ENCODE measurements around the gene MRPL10. TPM values are rescaled to one million over a fixed set of nuclear protein-coding genes. Genes with fewer than 3 reads are reported as not detected.

Gene MRPL10
- total RNA-seq, 6 donors from 2014 or later = 23.1 to 44.2 (median 28.6) TPM

DNA sequence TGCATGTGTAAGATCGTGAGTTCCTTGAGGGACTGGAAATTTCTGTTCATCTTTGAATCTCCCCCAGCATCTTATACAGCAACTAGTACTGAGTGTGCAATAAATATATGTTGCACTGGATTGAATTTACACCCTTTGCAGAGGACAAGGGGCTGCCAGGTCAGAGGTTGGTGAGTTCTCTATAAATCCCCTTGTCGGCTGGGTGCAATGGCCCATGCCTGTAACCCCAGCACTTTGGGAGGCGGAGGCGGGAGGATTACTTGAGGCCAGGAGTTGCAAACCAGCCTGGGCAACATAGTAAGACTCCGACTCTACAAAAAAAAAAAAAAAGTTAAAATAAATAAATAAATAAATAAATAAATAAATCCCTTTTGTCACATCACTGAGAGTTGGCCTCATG is 29.0 kb upstream of the MRPL10 start:
- TF ChIP-seq POLR2AphosphoS5 (IDR thresholded peaks at IDR 0.05) = no peak
- TF ChIP-seq EP300 (IDR thresholded peaks at IDR 0.05) = no peak
- TF ChIP-seq, protein P1, sequence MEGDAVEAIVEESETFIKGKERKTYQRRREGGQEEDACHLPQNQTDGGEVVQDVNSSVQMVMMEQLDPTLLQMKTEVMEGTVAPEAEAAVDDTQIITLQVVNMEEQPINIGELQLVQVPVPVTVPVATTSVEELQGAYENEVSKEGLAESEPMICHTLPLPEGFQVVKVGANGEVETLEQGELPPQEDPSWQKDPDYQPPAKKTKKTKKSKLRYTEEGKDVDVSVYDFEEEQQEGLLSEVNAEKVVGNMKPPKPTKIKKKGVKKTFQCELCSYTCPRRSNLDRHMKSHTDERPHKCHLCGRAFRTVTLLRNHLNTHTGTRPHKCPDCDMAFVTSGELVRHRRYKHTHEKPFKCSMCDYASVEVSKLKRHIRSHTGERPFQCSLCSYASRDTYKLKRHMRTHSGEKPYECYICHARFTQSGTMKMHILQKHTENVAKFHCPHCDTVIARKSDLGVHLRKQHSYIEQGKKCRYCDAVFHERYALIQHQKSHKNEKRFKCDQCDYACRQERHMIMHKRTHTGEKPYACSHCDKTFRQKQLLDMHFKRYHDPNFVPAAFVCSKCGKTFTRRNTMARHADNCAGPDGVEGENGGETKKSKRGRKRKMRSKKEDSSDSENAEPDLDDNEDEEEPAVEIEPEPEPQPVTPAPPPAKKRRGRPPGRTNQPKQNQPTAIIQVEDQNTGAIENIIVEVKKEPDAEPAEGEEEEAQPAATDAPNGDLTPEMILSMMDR (IDR thresholded peaks at IDR 0.05) = no peak
- Histone ChIP-seq H3K4me3 (no peak overlapping the region), H3K27me3 (no peaks in the 10 kb centered on the region), H3K27ac (no peak overlapping the region), H3K9me3 (no peaks in the 10 kb centered on the region), H3K36me3 (no peaks in the 10 kb centered on the region), H3K4me1 (peaks cover 6 to 15% (median 12%) of the 10 kb centered on the region in 4 donors)
- 83 to 97% methylated on average over 5 of the region's 5 CpGs for WGBS, 2 donors
- DNase-seq (no peak), ATAC-seq (ENCODE audit: low FRiP score in 2 of 2) (no peak)

DNA sequence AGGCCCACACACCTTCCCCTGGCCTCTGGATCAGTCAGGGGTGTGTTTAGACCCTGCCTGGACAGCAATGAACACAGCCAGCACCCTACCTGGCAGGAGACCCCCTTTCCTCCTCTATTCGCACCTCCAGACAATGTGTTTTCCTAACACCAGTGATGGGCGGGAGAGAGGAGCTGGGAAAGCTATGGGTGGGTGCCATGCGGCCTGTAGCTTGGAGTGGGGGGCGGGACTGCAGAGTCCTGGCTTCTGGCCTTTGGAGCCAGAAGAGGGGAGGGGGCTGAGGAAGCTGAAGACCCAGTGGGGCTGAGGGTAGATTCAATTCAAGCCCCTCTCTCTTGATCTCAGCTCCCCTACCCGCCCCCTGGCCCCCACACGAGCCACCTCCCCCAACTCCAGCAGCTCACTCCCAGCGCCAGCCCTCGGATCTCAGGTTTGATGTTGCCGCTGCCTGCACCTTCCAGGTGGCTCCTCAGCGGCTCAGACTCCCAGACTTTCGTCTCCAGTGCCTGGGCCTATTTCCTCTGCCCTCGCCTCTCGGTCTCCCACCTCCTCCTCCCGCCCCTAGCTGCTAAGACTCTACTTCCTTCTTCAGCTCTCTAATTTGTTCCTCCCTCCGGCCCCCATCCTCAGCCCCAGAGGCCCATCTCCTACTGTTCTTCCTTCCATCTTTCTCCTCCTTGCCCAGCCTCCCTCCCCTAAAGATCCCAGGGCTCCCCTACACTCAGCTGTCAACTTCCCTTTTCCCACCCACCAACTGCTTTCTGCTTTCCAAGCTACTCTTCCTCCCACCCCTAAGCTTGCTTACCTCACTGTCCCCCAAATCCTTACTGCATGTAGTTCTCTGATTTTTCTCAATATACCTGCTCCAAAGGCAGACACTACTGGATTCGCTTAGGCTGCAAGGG is 26.5 kb upstream of the MRPL10 start:
- H3K4me3 ChIP-seq = no peak overlapping the region
- no peaks in the 10 kb centered on the region for H3K9me3 ChIP-seq
- H3K27me3 ChIP-seq = peaks cover 0 to 16% (median 0%) of the 10 kb centered on the region in 4 donors
- H3K36me3 ChIP-seq = no peaks in the 10 kb centered on the region
- ATAC-seq (ENCODE audit: low FRiP score in 2 of 2) = no peak
- DNase-seq = no peak
- TF ChIP-seq, protein P1 (IDR thresholded peaks at IDR 0.05) = no peak
- TF ChIP-seq POLR2AphosphoS5 (IDR thresholded peaks at IDR 0.05) (no peak), EP300 (IDR thresholded peaks at IDR 0.05) (no peak), POLR2A (IDR thresholded peaks at IDR 0.05) (no peak)
- peaks cover 2 to 13% (median 4%) of the 10 kb centered on the region in 4 donors for H3K4me1 ChIP-seq
- whole genome bisulfite sequencing, 2 donors = 77 to 88% methylated on average over 16 of the region's 16 CpGs
- no peak overlapping the region for H3K27ac ChIP-seq

DNA sequence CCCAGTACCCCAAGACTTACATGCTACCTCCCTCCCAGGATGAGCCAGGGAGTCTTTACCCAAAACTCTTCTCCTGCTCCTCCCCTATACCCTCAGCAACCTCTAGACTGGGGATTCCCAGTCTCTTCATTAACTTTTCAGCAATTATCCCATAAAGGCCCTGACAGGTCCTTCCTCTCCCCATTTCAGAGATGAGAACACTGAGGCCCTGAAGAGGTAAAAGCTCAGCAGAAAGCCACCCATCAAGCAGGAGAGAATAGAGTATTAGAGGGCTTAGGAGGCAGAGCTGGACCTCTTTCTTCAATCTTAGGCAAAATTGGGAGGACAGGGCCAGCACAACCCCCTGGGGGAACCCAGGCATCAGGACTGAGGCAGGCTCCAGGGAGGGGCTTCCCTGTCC is 25.5 kb upstream of the MRPL10 start:
- Histone ChIP-seq H3K4me3 (no peak overlapping the region), H3K4me1 (peaks cover 5 to 16% (median 7%) of the 10 kb centered on the region in 4 donors), H3K36me3 (no peaks in the 10 kb centered on the region), H3K27me3 (peaks cover 0 to 25% (median 0%) of the 10 kb centered on the region in 4 donors), H3K27ac (peak overlapping the region in 2 of 4 donors; percentile 57 to 70), H3K9me3 (no peaks in the 10 kb centered on the region)
- ATAC-seq (ENCODE audit: low FRiP score in 2 of 2) (no peak), DNase-seq (no peak)
- TF ChIP-seq POLR2AphosphoS5 (IDR thresholded peaks at IDR 0.05) (no peak), POLR2A (IDR thresholded peaks at IDR 0.05) (no peak), EP300 (IDR thresholded peaks at IDR 0.05) (no peak)
- TF ChIP-seq, protein P1 (IDR thresholded peaks at IDR 0.05) = no peak

DNA sequence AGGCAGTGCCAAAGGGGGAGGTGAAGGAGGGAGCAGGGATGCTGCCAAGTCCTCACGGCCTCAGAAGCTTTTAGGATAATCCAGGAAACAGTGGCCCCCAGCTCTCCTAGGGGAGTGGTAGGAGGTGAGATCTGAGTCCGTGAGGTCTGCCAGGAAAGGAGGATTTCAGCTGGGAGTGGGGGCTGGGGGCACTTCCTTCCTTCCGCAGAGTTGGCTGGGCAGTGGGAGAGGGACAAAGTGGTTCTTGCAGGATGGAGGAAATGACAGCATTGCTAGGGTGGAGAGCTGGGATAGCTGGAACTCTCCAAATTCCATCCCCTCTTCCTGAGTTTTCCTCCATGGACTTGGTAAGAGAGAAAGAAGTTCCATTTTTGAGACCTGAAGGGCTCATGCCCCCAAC is 24.4 kb upstream of the MRPL10 start:
- peak overlapping the region in 2 of 4 donors; percentile 2 to 8 for H3K4me3 ChIP-seq
- peak in 2 of 4 donors; percentile 16 to 31 for TF ChIP-seq EP300 (IDR thresholded peaks at IDR 0.05)
- peak; percentile 42 for TF ChIP-seq POLR2AphosphoS5 (IDR thresholded peaks at IDR 0.05)
- TF ChIP-seq, protein P1 (IDR thresholded peaks at IDR 0.05) = no peak
- no peak for TF ChIP-seq POLR2A (IDR thresholded peaks at IDR 0.05)
- H3K4me1 ChIP-seq = peaks cover 16 to 27% (median 17%) of the 10 kb centered on the region in 4 donors
- H3K27ac ChIP-seq = peak overlapping the region; percentile 40 to 70 (median 56)
- H3K27me3 ChIP-seq = peaks cover 0 to 31% (median 3%) of the 10 kb centered on the region in 4 donors
- DNase-seq (no peak), ATAC-seq (ENCODE audit: low FRiP score in 2 of 2) (no peak)
- WGBS, 2 donors = 33 to 36% methylated on average over 3 of the region's 3 CpGs
- no peaks in the 10 kb centered on the region for H3K36me3 ChIP-seq
- H3K9me3 ChIP-seq = no peaks in the 10 kb centered on the region
